HG03571 (cell line): ENCODE measurements around the gene PRR22.
"Not testable (repeated sequence)": the region's sequence is repeated elsewhere in the genome, so short reads cannot be mapped to it uniquely, and the experiment has no call there.

Experiments used
- ATAC-seq: cut with Tn5 transposase; IDR thresholded peaks from one replicate; pipeline ENCODE4 v1.9.1; 2021; ENCODE audit not compliant: unreplicated experiment

PRR22 gene

GRCh38 chr19:5792224-5792623 lies 7.7 kb upstream of the PRR22 start:
- ATAC-seq: no peak

- peak; percentile 79 for ATAC-seq
Measured at GRCh38 chr19:5790559-5791520, 6.3 kb upstream of the PRR22 start, which contains the start of gene DUS3L. TSS of gene DUS3L (minus strand) at chr19:5791163. CDS start at chr19:5791141, 22 bp downstream.

- no peak for ATAC-seq
Measured at GRCh38 chr19:5789886-5790558, 5.5 kb upstream of the PRR22 start.

- ATAC-seq: no peak
Measured at GRCh38 chr19:5789351-5789761, 4.8 kb upstream of the PRR22 start.

- ATAC-seq: no peak
Measured at GRCh38 chr19:5788422-5788821, 3.9 kb upstream of the PRR22 start.

GRCh38 chr19:5787409-5788182 lies 3.0 kb upstream of the PRR22 start:
- ATAC-seq: no peak

GRCh38 chr19:5786593-5787408 lies 2.3 kb upstream of the PRR22 start:
- ATAC-seq: no peak

- no peak for ATAC-seq
Measured at GRCh38 chr19:5785423-5785822, 877 bp upstream of the PRR22 start.

GRCh38 chr19:5782945-5783919 lies 1.3 kb downstream of the PRR22 start:
- no peak for ATAC-seq

- no peak for ATAC-seq
Measured at GRCh38 chr19:5782322-5782721, 2.2 kb downstream of the PRR22 start.

- not testable (repeated sequence) for ATAC-seq
Measured at GRCh38 chr19:5780916-5781315, 3.6 kb downstream of the PRR22 start.

- no peak for ATAC-seq
Measured at GRCh38 chr19:5778402-5778801, 6.1 kb downstream of the PRR22 start.

- ATAC-seq: no peak
Measured at GRCh38 chr19:5775668-5776309, 8.8 kb downstream of the PRR22 start.

- no peak for ATAC-seq
Measured at GRCh38 chr19:5774921-5775320, 9.6 kb downstream of the PRR22 start.

- ATAC-seq: no peak
Measured at GRCh38 chr19:5773276-5773675, 11.3 kb downstream of the PRR22 start.

- no peak for ATAC-seq
Measured at GRCh38 chr19:5772416-5772815, 12.1 kb downstream of the PRR22 start.

GRCh38 chr19:5767949-5768348 lies 16.6 kb downstream of the PRR22 start:
- ATAC-seq: no peak

GRCh38 chr19:5765220-5765619 lies 19.3 kb downstream of the PRR22 start:
- no peak for ATAC-seq
